ENCODE results near the gene HOMER3. TPM values are rescaled to one million over a fixed set of nuclear protein-coding genes. Genes with fewer than 3 reads are reported as not detected.

Gene HOMER3
- total RNA-seq, 1 experiment from 2014 or later, result not detected

GRCh38 chr19:18978616-18979015 is 37.6 kb upstream of the HOMER3 start:
- no peaks in the 10 kb centered on the region for H3K27me3 ChIP-seq (ENCODE audit: low read length)
- H3K9ac ChIP-seq (ENCODE audit: low read length), result no peak overlapping the region
- H3K9me2 ChIP-seq (replicated peaks; ENCODE audit: insufficient read depth, low read length), result no peaks in the 10 kb centered on the region
- H3K4me2 ChIP-seq (ENCODE audit: low read depth, low read length, poor library complexity, severe bottlenecking), result no peak overlapping the region
- no peak overlapping the region for H3K27ac ChIP-seq (ENCODE audit: low read length)
- H3K9me3 ChIP-seq (ENCODE audit: low read length), result no peaks in the 10 kb centered on the region
- H3K4me3 ChIP-seq (ENCODE audit: low read length), result no peak overlapping the region
- no peaks in the 10 kb centered on the region for H4K20me1 ChIP-seq (ENCODE audit: insufficient read depth, low read depth, low read length)
- H3K36me3 ChIP-seq (ENCODE audit: insufficient read depth, low read length), result no peaks in the 10 kb centered on the region
- DNase-seq, result no peak
- H3K79me2 ChIP-seq (ENCODE audit: low read length), result no peaks in the 10 kb centered on the region
- H2AFZ ChIP-seq (ENCODE audit: low read length), result no peak overlapping the region
- no peaks in the 10 kb centered on the region for H3K4me1 ChIP-seq (ENCODE audit: low read length)

GRCh38 chr19:18975869-18976268 is 34.9 kb upstream of the HOMER3 start:
- Histone ChIP-seq H3K79me2 (ENCODE audit: low read length) (no peaks in the 10 kb centered on the region), H3K9me3 (ENCODE audit: low read length) (no peaks in the 10 kb centered on the region), H3K4me3 (ENCODE audit: low read length) (no peak overlapping the region), H3K27ac (ENCODE audit: low read length) (no peak overlapping the region), H3K9ac (ENCODE audit: low read length) (no peak overlapping the region), H3K27me3 (ENCODE audit: low read length) (no peaks in the 10 kb centered on the region), H2AFZ (ENCODE audit: low read length) (no peak overlapping the region), H3K4me1 (ENCODE audit: low read length) (no peaks in the 10 kb centered on the region), H3K9me2 (replicated peaks; ENCODE audit: insufficient read depth, low read length) (no peaks in the 10 kb centered on the region), H4K20me1 (ENCODE audit: insufficient read depth, low read depth, low read length) (no peaks in the 10 kb centered on the region), H3K4me2 (ENCODE audit: low read depth, low read length, poor library complexity, severe bottlenecking) (no peak overlapping the region), H3K36me3 (ENCODE audit: insufficient read depth, low read length) (no peaks in the 10 kb centered on the region)
- no peak for DNase-seq

- Histone ChIP-seq H3K27me3 (ENCODE audit: low read length) (no peaks in the 10 kb centered on the region), H3K36me3 (ENCODE audit: insufficient read depth, low read length) (no peaks in the 10 kb centered on the region), H3K27ac (ENCODE audit: low read length) (no peak overlapping the region), H3K9ac (ENCODE audit: low read length) (no peak overlapping the region), H3K79me2 (ENCODE audit: low read length) (no peaks in the 10 kb centered on the region), H4K20me1 (ENCODE audit: insufficient read depth, low read depth, low read length) (no peaks in the 10 kb centered on the region), H3K4me2 (ENCODE audit: low read depth, low read length, poor library complexity, severe bottlenecking) (no peak overlapping the region), H2AFZ (ENCODE audit: low read length) (no peak overlapping the region), H3K9me3 (ENCODE audit: low read length) (no peaks in the 10 kb centered on the region), H3K4me3 (ENCODE audit: low read length) (no peak overlapping the region), H3K9me2 (replicated peaks; ENCODE audit: insufficient read depth, low read length) (no peaks in the 10 kb centered on the region), H3K4me1 (ENCODE audit: low read length) (no peaks in the 10 kb centered on the region)
- DNase-seq, result no peak
Measured at GRCh38 chr19:18975011-18975410, 34.0 kb upstream of the HOMER3 start.

- no peak for DNase-seq
- H3K4me1 ChIP-seq (ENCODE audit: low read length), result no peaks in the 10 kb centered on the region
- no peaks in the 10 kb centered on the region for H3K79me2 ChIP-seq (ENCODE audit: low read length)
- no peak overlapping the region for H3K4me2 ChIP-seq (ENCODE audit: low read depth, low read length, poor library complexity, severe bottlenecking)
- H3K27ac ChIP-seq (ENCODE audit: low read length), result no peak overlapping the region
- H3K27me3 ChIP-seq (ENCODE audit: low read length), result no peaks in the 10 kb centered on the region
- H3K4me3 ChIP-seq (ENCODE audit: low read length), result no peak overlapping the region
- H2AFZ ChIP-seq (ENCODE audit: low read length), result no peak overlapping the region
- no peaks in the 10 kb centered on the region for H3K9me3 ChIP-seq (ENCODE audit: low read length)
- H3K36me3 ChIP-seq (ENCODE audit: insufficient read depth, low read length), result no peaks in the 10 kb centered on the region
- no peaks in the 10 kb centered on the region for H4K20me1 ChIP-seq (ENCODE audit: insufficient read depth, low read depth, low read length)
- H3K9me2 ChIP-seq (replicated peaks; ENCODE audit: insufficient read depth, low read length), result no peaks in the 10 kb centered on the region
- H3K9ac ChIP-seq (ENCODE audit: low read length), result no peak overlapping the region
Measured at GRCh38 chr19:18972851-18973250, 31.8 kb upstream of the HOMER3 start.

DNA sequence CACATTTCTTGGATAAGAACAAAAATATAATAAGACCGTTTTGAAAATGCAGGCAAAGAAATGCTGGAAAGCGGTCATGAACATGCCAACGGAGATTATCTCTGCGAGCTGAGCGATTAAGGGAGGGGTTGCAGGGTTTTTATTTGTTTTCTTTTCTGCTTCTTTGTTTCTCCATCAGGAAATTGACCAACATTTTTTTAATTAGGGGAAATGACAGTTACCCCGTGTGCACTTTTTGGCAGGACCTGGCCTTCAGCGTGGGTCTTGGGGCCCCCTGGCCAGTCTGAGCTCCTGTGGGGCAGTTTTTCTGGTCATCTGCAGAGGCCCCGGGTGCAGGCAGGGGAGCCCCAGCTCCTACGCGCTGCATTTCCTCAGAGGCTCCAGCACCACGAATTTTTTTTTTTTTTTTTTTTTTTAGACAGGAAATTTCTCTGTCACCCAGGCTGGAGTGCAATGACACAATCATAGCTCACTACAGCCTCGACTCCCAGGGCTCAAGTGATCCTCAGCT is 31.3 kb upstream of the HOMER3 start:
- Histone ChIP-seq H3K4me3 (ENCODE audit: low read length) (no peak overlapping the region), H3K9me2 (replicated peaks; ENCODE audit: insufficient read depth, low read length) (no peaks in the 10 kb centered on the region), H3K27ac (ENCODE audit: low read length) (no peak overlapping the region), H3K36me3 (ENCODE audit: insufficient read depth, low read length) (no peaks in the 10 kb centered on the region), H3K4me2 (ENCODE audit: low read depth, low read length, poor library complexity, severe bottlenecking) (no peak overlapping the region), H4K20me1 (ENCODE audit: insufficient read depth, low read depth, low read length) (no peaks in the 10 kb centered on the region), H3K9me3 (ENCODE audit: low read length) (no peaks in the 10 kb centered on the region), H3K4me1 (ENCODE audit: low read length) (no peaks in the 10 kb centered on the region), H3K9ac (ENCODE audit: low read length) (no peak overlapping the region), H3K79me2 (ENCODE audit: low read length) (no peaks in the 10 kb centered on the region), H2AFZ (ENCODE audit: low read length) (no peak overlapping the region), H3K27me3 (ENCODE audit: low read length) (no peaks in the 10 kb centered on the region)
- no peak for DNase-seq

- H3K9me2 ChIP-seq (replicated peaks; ENCODE audit: insufficient read depth, low read length), result no peaks in the 10 kb centered on the region
- DNase-seq, result no peak
- no peaks in the 10 kb centered on the region for H4K20me1 ChIP-seq (ENCODE audit: insufficient read depth, low read depth, low read length)
- no peaks in the 10 kb centered on the region for H3K9me3 ChIP-seq (ENCODE audit: low read length)
- H3K27ac ChIP-seq (ENCODE audit: low read length), result no peak overlapping the region
- H3K79me2 ChIP-seq (ENCODE audit: low read length), result no peaks in the 10 kb centered on the region
- H3K36me3 ChIP-seq (ENCODE audit: insufficient read depth, low read length), result no peaks in the 10 kb centered on the region
- peaks cover 4% of the 10 kb centered on the region for H3K4me1 ChIP-seq (ENCODE audit: low read length)
- no peak overlapping the region for H2AFZ ChIP-seq (ENCODE audit: low read length)
- no peaks in the 10 kb centered on the region for H3K27me3 ChIP-seq (ENCODE audit: low read length)
- H3K4me2 ChIP-seq (ENCODE audit: low read depth, low read length, poor library complexity, severe bottlenecking), result no peak overlapping the region
- no peak overlapping the region for H3K9ac ChIP-seq (ENCODE audit: low read length)
- no peak overlapping the region for H3K4me3 ChIP-seq (ENCODE audit: low read length)
Measured at GRCh38 chr19:18969931-18970659, 29.1 kb upstream of the HOMER3 start.

GRCh38 chr19:18967358-18968146 is 26.5 kb upstream of the HOMER3 start:
- no peaks in the 10 kb centered on the region for H3K9me3 ChIP-seq (ENCODE audit: low read length)
- H3K4me3 ChIP-seq (ENCODE audit: low read length), result no peak overlapping the region
- H3K4me1 ChIP-seq (ENCODE audit: low read length), result peaks cover 4% of the 10 kb centered on the region
- no peaks in the 10 kb centered on the region for H3K27me3 ChIP-seq (ENCODE audit: low read length)
- H4K20me1 ChIP-seq (ENCODE audit: insufficient read depth, low read depth, low read length), result no peaks in the 10 kb centered on the region
- no peaks in the 10 kb centered on the region for H3K79me2 ChIP-seq (ENCODE audit: low read length)
- no peak overlapping the region for H2AFZ ChIP-seq (ENCODE audit: low read length)
- H3K9me2 ChIP-seq (replicated peaks; ENCODE audit: insufficient read depth, low read length), result no peaks in the 10 kb centered on the region
- no peak overlapping the region for H3K27ac ChIP-seq (ENCODE audit: low read length)
- H3K9ac ChIP-seq (ENCODE audit: low read length), result no peak overlapping the region
- no peak for DNase-seq
- H3K36me3 ChIP-seq (ENCODE audit: insufficient read depth, low read length), result no peaks in the 10 kb centered on the region
- H3K4me2 ChIP-seq (ENCODE audit: low read depth, low read length, poor library complexity, severe bottlenecking), result no peak overlapping the region

GRCh38 chr19:18966307-18966706 is 25.3 kb upstream of the HOMER3 start:
- Histone ChIP-seq H4K20me1 (ENCODE audit: insufficient read depth, low read depth, low read length) (no peaks in the 10 kb centered on the region), H2AFZ (ENCODE audit: low read length) (no peak overlapping the region), H3K4me1 (ENCODE audit: low read length) (peaks cover 4% of the 10 kb centered on the region), H3K9me3 (ENCODE audit: low read length) (no peaks in the 10 kb centered on the region), H3K27me3 (ENCODE audit: low read length) (no peaks in the 10 kb centered on the region), H3K4me2 (ENCODE audit: low read depth, low read length, poor library complexity, severe bottlenecking) (no peak overlapping the region), H3K79me2 (ENCODE audit: low read length) (no peaks in the 10 kb centered on the region), H3K27ac (ENCODE audit: low read length) (no peak overlapping the region), H3K9me2 (replicated peaks; ENCODE audit: insufficient read depth, low read length) (no peaks in the 10 kb centered on the region), H3K4me3 (ENCODE audit: low read length) (no peak overlapping the region), H3K9ac (ENCODE audit: low read length) (no peak overlapping the region), H3K36me3 (ENCODE audit: insufficient read depth, low read length) (no peaks in the 10 kb centered on the region)
- no peak for DNase-seq
